H9 (cell line): ENCODE data around the gene PPP1R18. TPM values are rescaled to one million over a fixed set of nuclear protein-coding genes. Genes with fewer than 3 reads are reported as not detected.
A peak's percentile ranks its signal among the peaks of the same experiment; 100 is the strongest.

ENCODE experiments used
- DNase-seq: peaks from one replicate; pipeline ENCODE4 v3.0.0-alpha.2; 2017
- H2AFZ ChIP-seq: one replicate; pipeline ENCODE4 v1.6.1; 2013; ENCODE audit warnings: mild to moderate bottlenecking, low read length, control low read depth, moderate library complexity
- H2AK5ac ChIP-seq: 2 replicates; pipeline ENCODE4 v1.6.1; 2013; ENCODE audit warnings: low read length, control low read depth, mixed read lengths; ENCODE audit not compliant: insufficient read length
- H2BK120ac ChIP-seq: one replicate; pipeline ENCODE4 v1.6.1; 2013; ENCODE audit warnings: low read depth, mild to moderate bottlenecking, low read length, control low read depth, inconsistent platforms; ENCODE audit not compliant: poor library complexity, severe bottlenecking
- H2BK12ac ChIP-seq: 2 replicates; pipeline ENCODE4 v1.6.1; 2013; ENCODE audit warnings: low read length, control low read depth, mixed read lengths, low read depth; ENCODE audit not compliant: insufficient read length
- H2BK15ac ChIP-seq: 2 replicates; pipeline ENCODE4 v1.6.1; 2013; ENCODE audit warnings: low read depth, low read length, control low read depth
- H2BK20ac ChIP-seq: one replicate; pipeline ENCODE4 v1.6.1; 2013; ENCODE audit warnings: low read depth, mild to moderate bottlenecking, low read length, control low read depth, inconsistent platforms; ENCODE audit not compliant: poor library complexity, severe bottlenecking
- H2BK5ac ChIP-seq: 2 replicates; pipeline ENCODE4 v1.6.1; 2013; ENCODE audit warnings: low read length, control low read depth, mixed read lengths; ENCODE audit not compliant: insufficient read length
- H3K14ac ChIP-seq: 2 replicates; pipeline ENCODE4 v1.6.1; 2013; ENCODE audit warnings: low read length, control low read depth; ENCODE audit not compliant: insufficient read depth
- H3K18ac ChIP-seq: 2 replicates; pipeline ENCODE4 v1.6.1; 2013; ENCODE audit warnings: low read depth, mild to moderate bottlenecking, mixed read lengths, low read length, control low read depth; ENCODE audit not compliant: insufficient read length
- H3K23ac ChIP-seq: 2 replicates; pipeline ENCODE4 v1.6.1; 2013; ENCODE audit warnings: low read length, control low read depth, mixed read lengths, low read depth; ENCODE audit not compliant: insufficient read length
- H3K23me2 ChIP-seq: 2 replicates; pipeline ENCODE4 v1.6.1; 2013; ENCODE audit warnings: low read depth, mild to moderate bottlenecking, mixed read lengths, low read length, control low read depth; ENCODE audit not compliant: insufficient read length, poor library complexity, severe bottlenecking
- H3K27ac ChIP-seq: 2 replicates; pipeline ENCODE4 v1.5.1; 2013; ENCODE audit warnings: low read length, control low read depth, mixed read lengths, low read depth; ENCODE audit not compliant: insufficient read length
- H3K27me3 ChIP-seq: 2 replicates; pipeline ENCODE4 v1.6.1; 2013; ENCODE audit warnings: low read length, control low read depth, inconsistent platforms; ENCODE audit not compliant: insufficient read depth
- H3K4ac ChIP-seq: 2 replicates; pipeline ENCODE4 v1.6.1; 2013; ENCODE audit warnings: low read depth, mild to moderate bottlenecking, control low read depth, inconsistent platforms, low read length, moderate library complexity
- H3K4me1 ChIP-seq: 2 replicates; pipeline ENCODE4 v1.6.1; 2013; ENCODE audit warnings: low read length, control low read depth, inconsistent platforms; ENCODE audit not compliant: insufficient read depth
- H3K4me2 ChIP-seq: 2 replicates; pipeline ENCODE4 v1.6.1; 2013; ENCODE audit warnings: low read length, control low read depth, mixed read lengths; ENCODE audit not compliant: insufficient read length, insufficient read depth
- H3K56ac ChIP-seq: 2 replicates; pipeline ENCODE4 v1.6.1; 2013; ENCODE audit warnings: low read depth, mild to moderate bottlenecking, mixed read lengths, low read length, control low read depth; ENCODE audit not compliant: insufficient read length
- H3K79me1 ChIP-seq: 2 replicates; pipeline ENCODE4 v1.6.1; 2013; ENCODE audit warnings: low read depth, mild to moderate bottlenecking, moderate library complexity, low read length, control low read depth, inconsistent platforms; ENCODE audit not compliant: insufficient read depth, poor library complexity, severe bottlenecking
- H3K79me2 ChIP-seq: 2 replicates; pipeline ENCODE4 v1.6.1; 2013; ENCODE audit warnings: low read length, control low read depth, inconsistent platforms; ENCODE audit not compliant: insufficient read depth
- H3K9ac ChIP-seq: 2 replicates; pipeline ENCODE4 v1.6.1; 2013; ENCODE audit warnings: low read length, control low read depth, mixed read lengths; ENCODE audit not compliant: insufficient read length; ENCODE audit errors: extremely low read depth
- H3K9me3 ChIP-seq: one replicate; pipeline ENCODE4 v1.6.1; 2013; ENCODE audit warnings: low read depth, low read length, inconsistent platforms; ENCODE audit not compliant: control insufficient read depth
- H3T11ph ChIP-seq: one replicate; pipeline ENCODE4 v1.6.1; 2013; ENCODE audit warnings: mild to moderate bottlenecking, low read length, control low read depth, inconsistent platforms
- H4K20me1 ChIP-seq: one replicate; pipeline ENCODE4 v1.6.1; 2013; ENCODE audit not compliant: control insufficient read depth, insufficient read length, insufficient read depth
- H4K5ac ChIP-seq: 2 replicates; pipeline ENCODE4 v1.6.1; 2013; ENCODE audit warnings: low read depth, mild to moderate bottlenecking, mixed read lengths, low read length, control low read depth; ENCODE audit not compliant: insufficient read length
- H4K8ac ChIP-seq: replicated peaks from 2 replicates; pipeline ENCODE4 v1.6.1; 2013; ENCODE audit warnings: low read length, control low read depth, mixed read lengths, low read depth; ENCODE audit not compliant: insufficient read length
- H4K91ac ChIP-seq: 2 replicates; pipeline ENCODE4 v1.6.1; 2013; ENCODE audit warnings: low read depth, mild to moderate bottlenecking, moderate library complexity, mixed read lengths, low read length, control low read depth; ENCODE audit not compliant: insufficient read length
- H3K27ac Mint-ChIP-seq, 3 experiments: 2 replicates in 2 of 3; 3 replicates in 1 of 3; pipeline ENCODE4 v1.8.0; 2020 to 2021; ENCODE audit warnings: mixed read lengths in 3 of 3, mild to moderate bottlenecking in 1 of 3, moderate library complexity in 1 of 3
- H3K27me3 Mint-ChIP-seq: 2 replicates; pipeline ENCODE4 v1.8.0; 2021; ENCODE audit warnings: low read depth, mild to moderate bottlenecking, moderate library complexity, mixed read lengths
- H3K36me3 Mint-ChIP-seq, 3 experiments: 2 replicates in 2 of 3; 3 replicates in 1 of 3; pipeline ENCODE4 v1.8.0; 2020 to 2021; ENCODE audit warnings: low read depth in 3 of 3, mixed read lengths in 3 of 3; ENCODE audit not compliant: insufficient read depth in 1 of 3
- H3K4me1 Mint-ChIP-seq, 2 experiments: 2 replicates each; pipeline ENCODE4 v1.8.0; 2020; ENCODE audit warnings: mixed read lengths in 2 of 2
- H3K4me3 Mint-ChIP-seq, 2 experiments: 2 replicates in 1 of 2; 3 replicates in 1 of 2; pipeline ENCODE4 v1.8.0; 2020 to 2021; ENCODE audit warnings: mild to moderate bottlenecking in 2 of 2, mixed read lengths in 2 of 2, moderate library complexity in 1 of 2
- H3K9me3 Mint-ChIP-seq, 2 experiments: 2 replicates in 1 of 2; 3 replicates in 1 of 2; pipeline ENCODE4 v1.8.0; 2020; ENCODE audit warnings: mild to moderate bottlenecking in 2 of 2, mixed read lengths in 2 of 2, moderate library complexity in 1 of 2
- CTCF ChIP-seq: fragments of 200-600 bp; sonication (generic); conservative IDR thresholded peaks from 3 replicates; pipeline ENCODE4 v1.8.0; 2021; ENCODE audit warnings: antibody characterized with exemption, mild to moderate bottlenecking
- WGBS: extraction: QIAGEN DNeasy Blood & Tissue Kit; methylation state at CpG from one replicate; pipeline ENCODE4 v1.1.7; 2013; ENCODE audit warnings: missing lambda C conversion rate, low lambda C conversion rate, mixed read lengths; ENCODE audit not compliant: insufficient read length; ENCODE audit errors: extremely low coverage; 5-methylcytosine and 5-hydroxymethylcytosine counted together
- total RNA-seq: library from RNA; stranded (reverse); gene quantifications from 2 replicates; pipeline ENCODE4 v1.2.1, GENCODE V29; 2021

The PPP1R18 gene
- total RNA-seq, 1 experiment from 2014 or later: 28.0 TPM

GRCh38 chr6:30635834-30636233 is 50.6 kb downstream of the PPP1R18 start:
- no peak overlapping the region for H2BK12ac ChIP-seq
- no peak overlapping the region for H3T11ph ChIP-seq
- peaks cover 29 to 66% (median 52%) of the 10 kb centered on the region in 3 experiments; a peak in 6 of 7 replicates for H3K36me3 Mint-ChIP-seq
- H2AK5ac ChIP-seq: no peak overlapping the region
- 0 out of 7 replicates have a peak overlapping the region, but pooled peaks of 1 of the 3 experiments have one; percentile 14 for H3K27ac Mint-ChIP-seq
- no peak overlapping the region for H2AFZ ChIP-seq
- H3K27me3 Mint-ChIP-seq: no peaks in the 10 kb centered on the region
- no peak overlapping the region for H3K18ac ChIP-seq
- H2BK20ac ChIP-seq: no peak overlapping the region
- H2BK5ac ChIP-seq: no peak overlapping the region
- no peak overlapping the region for H2BK15ac ChIP-seq
- H3K14ac ChIP-seq: no peak overlapping the region
- no peak overlapping the region for H3K56ac ChIP-seq
- H3K27me3 ChIP-seq: no peaks in the 10 kb centered on the region
- no peak for DNase-seq
- no peak overlapping the region for H4K91ac ChIP-seq
- no peak overlapping the region for H3K27ac ChIP-seq
- no CpG with 5 or more reads among the region's 3 CpGs for WGBS
- no peaks in the 10 kb centered on the region for H4K20me1 ChIP-seq
- H2BK120ac ChIP-seq: no peak overlapping the region
- no peaks in the 10 kb centered on the region for H3K79me1 ChIP-seq
- no peaks in the 10 kb centered on the region for H3K4me1 Mint-ChIP-seq
- H3K9ac ChIP-seq: no peak overlapping the region
- no peak overlapping the region for H3K4me2 ChIP-seq
- no peak for TF ChIP-seq CTCF
- no peak overlapping the region for H4K5ac ChIP-seq
- H3K9me3 ChIP-seq: no peaks in the 10 kb centered on the region
- no peak overlapping the region for H4K8ac ChIP-seq
- no peaks in the 10 kb centered on the region; a peak in 1 of 5 replicates for H3K9me3 Mint-ChIP-seq
- H3K23me2 ChIP-seq: no peaks in the 10 kb centered on the region
- no peaks in the 10 kb centered on the region for H3K4me1 ChIP-seq
- no peak overlapping the region for H3K23ac ChIP-seq
- H3K4ac ChIP-seq: no peak overlapping the region
- no peak overlapping the region for H3K4me3 Mint-ChIP-seq
- no peaks in the 10 kb centered on the region for H3K79me2 ChIP-seq
